K562 (cell line): ENCODE results near the gene WFDC6. TPM values are rescaled to one million over a fixed set of nuclear protein-coding genes. Genes with fewer than 3 reads are reported as not detected.

Experiments used
- ATAC-seq: fragments of 200-7000 bp; cut with Tn5 transposase; 3 replicates; pipeline ENCODE4 v1.9.1; 2020; ENCODE audit warnings: moderate library complexity
- BruUV-seq: library from RNA; stranded (reverse); fragments of 400-500 nt; replicated peaks from 2 replicates; lab custom pipeline; 2021; lab: Mats Ljungman, UMichigan
- CTCF ChIA-PET: fragments of 300-600 bp; formaldehyde crosslinking; extraction: SDS; loops from one replicate; lab custom pipeline; 2021; ENCODE audit warnings: low intra/inter-chr PET ratio; lab: Yijun Ruan, JAX
- POLR2A ChIA-PET: fragments of 300-600, 350-650 bp; sonication (Branson Sonifier 250); formaldehyde crosslinking; extraction: SDS; loops from one replicate; lab custom pipeline; 2021; ENCODE audit warnings: antibody characterized with exemption, inconsistent platforms; lab: Yijun Ruan, JAX
- DNase-seq, 4 experiments: peaks; one replicate each; pipeline versions ENCODE4 v3.0.0 to v3.0.0-alpha.2; 2011 to 2018; ENCODE audit warnings: low spot score in 3 of 4, mixed read lengths in 3 of 4; ENCODE audit errors: extremely low read depth in 1 of 4
- FAIRE-seq: peaks from 2 replicates; lab custom pipeline; 2011; peaks lifted over from hg19 to GRCh38; lab: Jason Lieb, UNC
- H2AFZ ChIP-seq: 2 replicates; pipeline ENCODE4 v1.6.0; 2011; ENCODE audit warnings: low read depth, low read length, control low read depth, inconsistent platforms
- H3K27ac ChIP-seq: fragments of 200-600 bp; 3 replicates; pipeline ENCODE4 v1.8.0; 2011; ENCODE audit warnings: low read depth, mild to moderate bottlenecking, control low read depth, inconsistent platforms, low read length, moderate library complexity, mixed read lengths; ENCODE audit errors: extremely low read depth
- H3K27me3 ChIP-seq, 2 experiments: fragments of 300-600 bp in 1 of 2; 2 replicates in 1 of 2; 3 replicates in 1 of 2; pipeline versions ENCODE4 v1.6.0 to v1.8.0; 2011; ENCODE audit warnings: inconsistent platforms in 2 of 2, low read length in 2 of 2, mild to moderate bottlenecking in 1 of 2, mixed read lengths in 1 of 2, moderate library complexity in 1 of 2; ENCODE audit not compliant: control insufficient read depth in 2 of 2, insufficient read depth in 2 of 2
- H3K36me3 ChIP-seq: fragments of 300-600 bp; 3 replicates; pipeline ENCODE4 v1.8.0; 2011; ENCODE audit warnings: mild to moderate bottlenecking, low read length, inconsistent platforms; ENCODE audit not compliant: control insufficient read depth, insufficient read depth
- H3K4me1 ChIP-seq, 2 experiments: fragments of 200-600 bp in 1 of 2; replicated peaks in 1 of 2; 2 replicates in 1 of 2; 3 replicates in 1 of 2; pipeline versions ENCODE4 v1.5.1 to v1.8.0; 2011; ENCODE audit warnings: inconsistent platforms in 2 of 2, low read length in 2 of 2, mild to moderate bottlenecking in 1 of 2, mixed read lengths in 1 of 2, moderate library complexity in 1 of 2; ENCODE audit not compliant: control insufficient read depth in 2 of 2, insufficient read depth in 2 of 2
- H3K4me2 ChIP-seq: 2 replicates; pipeline ENCODE4 v1.6.1; 2011; ENCODE audit warnings: low read length, control low read depth, inconsistent platforms, mixed read lengths; ENCODE audit not compliant: insufficient read depth
- H3K4me3 ChIP-seq: fragments of 200-600 bp; sonication (generic), shearing (Covaris generic); 2 replicates; pipeline ENCODE4 v1.5.1; 2016; ENCODE audit warnings: control low read depth, inconsistent platforms
- H3K79me2 ChIP-seq: fragments of 200-600 bp; 3 replicates; pipeline ENCODE4 v1.8.0; 2011; ENCODE audit warnings: low read length, inconsistent platforms; ENCODE audit not compliant: control insufficient read depth, insufficient read depth
- H3K9ac ChIP-seq, 2 experiments: 2 replicates each; pipeline versions ENCODE4 v1.6.0 to v1.6.1; 2011; ENCODE audit warnings: low read depth in 2 of 2, low read length in 2 of 2, control low read depth in 1 of 2, inconsistent platforms in 1 of 2, mild to moderate bottlenecking in 1 of 2, mixed read lengths in 1 of 2; ENCODE audit not compliant: insufficient read depth in 1 of 2
- H3K9me1 ChIP-seq: one replicate; pipeline ENCODE4 v1.6.0; 2011; ENCODE audit warnings: inconsistent platforms, mild to moderate bottlenecking, low read length, moderate library complexity; ENCODE audit not compliant: control insufficient read depth, insufficient read depth
- H3K9me3 ChIP-seq: replicated peaks from 2 replicates; pipeline ENCODE4 v1.5.1; 2011; ENCODE audit warnings: low read depth, low read length, inconsistent platforms; ENCODE audit not compliant: control insufficient read depth, insufficient read depth
- H4K20me1 ChIP-seq: replicated peaks from 2 replicates; pipeline ENCODE4 v1.6.1; 2011; ENCODE audit warnings: low read length, inconsistent platforms, mixed read lengths; ENCODE audit not compliant: control insufficient read depth, insufficient read depth
- ARID1B ChIP-seq: fragments of 450-650 bp; IDR thresholded peaks from 2 replicates; pipeline ENCODE4 v1.6.1; 2016; ENCODE audit warnings: antibody characterized with exemption, mild to moderate bottlenecking, inconsistent platforms
- ATF1 ChIP-seq, 2 experiments: fragments of 450-650 bp in 1 of 2; IDR thresholded peaks; 2 replicates each; pipeline ENCODE4 v1.6.1; 2016; ENCODE audit warnings: missing compliant biosample characterization in 1 of 2, missing genetic modification characterization in 1 of 2
- CHD4 ChIP-seq: fragments of 200-600 bp; sonication (generic); IDR thresholded peaks from 3 replicates; pipeline ENCODE4 v1.6.1; 2012; ENCODE audit warnings: low read depth, mild to moderate bottlenecking, mixed read lengths, low read length, inconsistent platforms; ENCODE audit not compliant: insufficient read depth, insufficient replicate concordance, poor library complexity, severe bottlenecking
- DPF2 ChIP-seq: fragments of 450-650 bp; IDR thresholded peaks from 2 replicates; pipeline ENCODE4 v1.6.1; 2016
- GTF2A2 ChIP-seq: IDR thresholded peaks from 2 replicates; pipeline ENCODE4 v1.6.1; 2016; ENCODE audit warnings: mild to moderate bottlenecking, missing genetic modification characterization, missing compliant biosample characterization
- ILF3 ChIP-seq: fragments of 450-650 bp; IDR thresholded peaks from 2 replicates; pipeline ENCODE4 v1.6.1; 2018; ENCODE audit warnings: antibody characterized with exemption, mild to moderate bottlenecking, moderate library complexity, borderline replicate concordance
- TRIM24 ChIP-seq, 2 experiments: fragments of 450-650 bp; IDR thresholded peaks; 2 replicates each; pipeline ENCODE4 v1.6.1; 2016
- ZNF184 ChIP-seq: sonication (generic); formaldehyde crosslinking; IDR thresholded peaks from 2 replicates; pipeline ENCODE4 v1.5.0; 2020; ENCODE audit warnings: missing genetic modification reagents
- WGBS: fragments of 100-300 bp; shearing (Covaris generic); methylation state at CpG from one replicate; pipeline ENCODE4 v1.1.6; 2016; ENCODE audit warnings: low coverage, mixed read lengths; ENCODE audit not compliant: insufficient coverage; ENCODE audit errors: missing lambda C conversion rate; 5-methylcytosine and 5-hydroxymethylcytosine counted together
- in situ Hi-C: fragments of 300-500 bp; cut with MboI; formaldehyde crosslinking; loops from 4 replicates; pipeline ENCODE4 v1.15.0; 2018; ENCODE audit warnings: inconsistent platforms, mixed read lengths
- intact Hi-C: fragments of 100-400 bp; cut with micrococcal nuclease; formaldehyde crosslinking; loops from 2 replicates; pipeline ENCODE4 v1.14.2; 2022
- polyA plus RNA-seq, 8 experiments: library from polyadenylated mRNA; depleted of rRNA in 4 of 8; stranded (reverse) in 5 of 8; unstranded in 3 of 8; fragments of >200 nt; fragmentation: Nextera tagmentation in 2 of 8; fragmentation: Illumina TruSeq in 1 of 8; extraction: Ambion mirVana in 2 of 8; extraction: Trizol in 1 of 8; gene quantifications; 2 replicates each; pipeline versions ENCODE4 v1.2.1 to v1.2.3, GENCODE V29; 2011 to 2014; ENCODE audit warnings: inconsistent platforms in 1 of 8, missing spikeins in 1 of 8
- total RNA-seq, 7 experiments: library from RNA; depleted of rRNA in 6 of 7; stranded (reverse); fragments of >200 nt in 6 of 7; fragmentation: Illumina TruSeq in 2 of 7; extraction: Trizol in 2 of 7; gene quantifications; 2 replicates each; pipeline versions ENCODE4 v1.2.1 to v1.2.3, GENCODE V29; 2011 to 2021; ENCODE audit warnings: low replicate concordance in 1 of 7
- TF ChIP-seq, protein P1 (sequence below): fragments of 250-450 bp; sonication (Bioruptor Pico); IDR thresholded peaks from 2 replicates; pipeline ENCODE4 v1.5.0; 2022; ENCODE audit warnings: mild to moderate bottlenecking

The WFDC6 gene
- total and polyA plus RNA-seq, 9 of the 15 experiments (the other 6 are each of a cell fraction or from before 2014, with no cell fraction given), result not detected

DNA sequence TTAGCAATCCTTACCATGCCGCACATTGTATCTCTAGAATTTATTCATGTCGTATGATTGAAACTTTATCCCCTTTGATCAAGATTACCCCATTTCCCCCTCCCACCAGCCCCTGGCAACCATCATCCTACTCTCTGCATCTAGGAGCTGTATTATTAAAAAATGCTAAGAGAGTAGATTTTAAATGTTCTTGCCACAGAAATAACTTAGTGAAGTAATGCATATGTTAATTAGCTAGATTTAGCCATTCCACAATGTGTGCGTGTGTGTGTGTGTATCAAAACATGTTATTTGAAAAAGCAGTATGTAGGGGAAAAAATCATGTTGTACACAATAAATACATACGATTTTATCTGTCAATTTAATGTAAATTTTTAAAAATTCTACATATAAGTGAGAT is 12.0 kb downstream of the WFDC6 start:
- Histone ChIP-seq H3K9me1 (no peaks in the 10 kb centered on the region), H3K36me3 (no peaks in the 10 kb centered on the region), H2AFZ (no peak overlapping the region), H3K9ac (no peak overlapping the region), H3K27ac (no peak overlapping the region), H3K9me3 (no peaks in the 10 kb centered on the region), H3K79me2 (no peaks in the 10 kb centered on the region), H4K20me1 (no peaks in the 10 kb centered on the region), H3K4me2 (no peak overlapping the region), H3K4me1 (no peaks in the 10 kb centered on the region), H3K4me3 (no peak overlapping the region), H3K27me3 (peaks cover 0 to 6% of the 10 kb centered on the region in 2 experiments; a peak in 2 of 5 replicates)
- no peak for FAIRE-seq
- no TSS peak for BruUV-seq
- intact Hi-C loops, result no loop called here
- 45% methylated on average over 4 of the region's 4 CpGs for WGBS
- no peak for DNase-seq
- ChIA-PET CTCF (no interaction called here), POLR2A (no interaction called here)
- no peak for ATAC-seq
- in situ Hi-C loops, result no loop called here
- TF ChIP-seq, protein P1, sequence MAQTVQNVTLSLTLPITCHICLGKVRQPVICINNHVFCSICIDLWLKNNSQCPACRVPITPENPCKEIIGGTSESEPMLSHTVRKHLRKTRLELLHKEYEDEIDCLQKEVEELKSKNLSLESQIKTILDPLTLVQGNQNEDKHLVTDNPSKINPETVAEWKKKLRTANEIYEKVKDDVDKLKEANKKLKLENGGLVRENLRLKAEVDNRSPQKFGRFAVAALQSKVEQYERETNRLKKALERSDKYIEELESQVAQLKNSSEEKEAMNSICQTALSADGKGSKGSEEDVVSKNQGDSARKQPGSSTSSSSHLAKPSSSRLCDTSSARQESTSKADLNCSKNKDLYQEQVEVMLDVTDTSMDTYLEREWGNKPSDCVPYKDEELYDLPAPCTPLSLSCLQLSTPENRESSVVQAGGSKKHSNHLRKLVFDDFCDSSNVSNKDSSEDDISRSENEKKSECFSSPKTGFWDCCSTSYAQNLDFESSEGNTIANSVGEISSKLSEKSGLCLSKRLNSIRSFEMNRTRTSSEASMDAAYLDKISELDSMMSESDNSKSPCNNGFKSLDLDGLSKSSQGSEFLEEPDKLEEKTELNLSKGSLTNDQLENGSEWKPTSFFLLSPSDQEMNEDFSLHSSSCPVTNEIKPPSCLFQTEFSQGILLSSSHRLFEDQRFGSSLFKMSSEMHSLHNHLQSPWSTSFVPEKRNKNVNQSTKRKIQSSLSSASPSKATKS (CRISPR knock-in tag), result no peak
- TF ChIP-seq DPF2 (no peak), ATF1 (CRISPR knock-in tag; IDR thresholded peaks at IDR 0.05) (no peak), ATF1 (tag; IDR thresholded peaks at IDR 0.05) (no peak), CHD4 (no peak), ZNF184 (CRISPR knock-in tag) (no peak), GTF2A2 (tag) (no peak), ILF3 (no peak), TRIM24 (IDR thresholded peaks at IDR 0.05) (no peak), ARID1B (no peak)
